ENCODE data around the gene ADGRD1.

ADGRD1 gene

GRCh38 chr12:131076296-131076695 lies 122.6 kb downstream of the ADGRD1 start:
- DNase-seq, result no peak

- no peak for DNase-seq
These were observed 123.4 kb downstream of the ADGRD1 start for GRCh38 chr12:131076791-131077747.

GRCh38 chr12:131077931-131078391 lies 124.3 kb downstream of the ADGRD1 start:
- DNase-seq, result no peak

GRCh38 chr12:131082290-131083194 lies 128.8 kb downstream of the ADGRD1 start:
- DNase-seq, result no peak

- no peak for DNase-seq
These were observed 130.8 kb downstream of the ADGRD1 start for GRCh38 chr12:131084341-131085011.

- no peak for DNase-seq
These were observed 131.6 kb downstream of the ADGRD1 start for GRCh38 chr12:131085125-131085815.

- no peak for DNase-seq
These were observed 132.3 kb downstream of the ADGRD1 start for GRCh38 chr12:131085816-131086591.

- peak in 1 of 5 experiments; percentile 2 for DNase-seq
These were observed 133.7 kb downstream of the ADGRD1 start for GRCh38 chr12:131087302-131087818.

- DNase-seq, result no peak
These were observed 134.4 kb downstream of the ADGRD1 start for GRCh38 chr12:131087991-131088700.

GRCh38 chr12:131088701-131089530 lies 135.2 kb downstream of the ADGRD1 start:
- no peak for DNase-seq

- DNase-seq, result peak in 1 of 5 experiments; percentile 1
These were observed 136.0 kb downstream of the ADGRD1 start for GRCh38 chr12:131089531-131090273.

- DNase-seq, result peak in 1 of 5 experiments; percentile 1
These were observed 136.8 kb downstream of the ADGRD1 start for GRCh38 chr12:131090274-131091210.

GRCh38 chr12:131091413-131091975 lies 137.8 kb downstream of the ADGRD1 start:
- DNase-seq, result peak in 1 of 5 experiments; percentile 57

GRCh38 chr12:131091976-131092691 lies 138.4 kb downstream of the ADGRD1 start:
- peak in 1 of 5 experiments; percentile 2 for DNase-seq

- peak in 2 of 5 experiments; percentile 2 to 64 for DNase-seq
These were observed 139.3 kb downstream of the ADGRD1 start for GRCh38 chr12:131092901-131093603.

- no peak for DNase-seq
These were observed 139.9 kb downstream of the ADGRD1 start for GRCh38 chr12:131093604-131093955.
